Type B pancreatic cell (in vitro differentiated cells): ENCODE measurements around the gene ZNF691. TPM values are rescaled to one million over a fixed set of nuclear protein-coding genes. Genes with fewer than 3 reads are reported as not detected.
"Not testable (repeated sequence)": the region's sequence is repeated elsewhere in the genome, so short reads cannot be mapped to it uniquely, and the experiment has no call there.

Experiments
- DNase-seq: peaks from one replicate; pipeline ENCODE4 v3.0.0; 2021; ENCODE audit warnings: mixed read lengths; ENCODE audit not compliant: unreplicated experiment; ENCODE audit errors: extremely low spot score
- H3K27ac Mint-ChIP-seq: 2 replicates; pipeline ENCODE4 v1.8.0; 2021; ENCODE audit warnings: mild to moderate bottlenecking, mixed read lengths
- H3K27me3 Mint-ChIP-seq: 2 replicates; pipeline ENCODE4 v1.8.0; 2021; ENCODE audit warnings: mixed read lengths
- H3K36me3 Mint-ChIP-seq: 2 replicates; pipeline ENCODE4 v1.8.0; 2021; ENCODE audit warnings: mixed read lengths
- H3K4me1 Mint-ChIP-seq: one replicate; pipeline ENCODE4 v1.8.0; 2021; ENCODE audit warnings: mixed read lengths; ENCODE audit not compliant: unreplicated experiment
- H3K4me3 Mint-ChIP-seq: 2 replicates; pipeline ENCODE4 v1.8.0; 2021; ENCODE audit warnings: mild to moderate bottlenecking, mixed read lengths
- H3K9me3 Mint-ChIP-seq: 2 replicates; pipeline ENCODE4 v1.8.0; 2021; ENCODE audit warnings: mixed read lengths
- total RNA-seq: library from RNA; stranded (reverse); gene quantifications from 2 replicates; pipeline ENCODE4 v1.2.1, GENCODE V29; 2021; ENCODE audit warnings: low replicate concordance
- TF ChIP-seq, protein P1 (sequence below): fragments of 200-600 bp; sonication (generic); conservative IDR thresholded peaks from 2 replicates; pipeline ENCODE4 v1.5.0; 2021; ENCODE audit warnings: antibody characterized with exemption, mild to moderate bottlenecking

Gene ZNF691
- total RNA-seq, 1 donor from 2014 or later: 18.0 TPM

- no peak overlapping the region for H3K4me3 Mint-ChIP-seq
- peaks cover 22% of the 10 kb centered on the region for H3K9me3 Mint-ChIP-seq
- H3K27ac Mint-ChIP-seq: no peak overlapping the region
- TF ChIP-seq, protein P1, sequence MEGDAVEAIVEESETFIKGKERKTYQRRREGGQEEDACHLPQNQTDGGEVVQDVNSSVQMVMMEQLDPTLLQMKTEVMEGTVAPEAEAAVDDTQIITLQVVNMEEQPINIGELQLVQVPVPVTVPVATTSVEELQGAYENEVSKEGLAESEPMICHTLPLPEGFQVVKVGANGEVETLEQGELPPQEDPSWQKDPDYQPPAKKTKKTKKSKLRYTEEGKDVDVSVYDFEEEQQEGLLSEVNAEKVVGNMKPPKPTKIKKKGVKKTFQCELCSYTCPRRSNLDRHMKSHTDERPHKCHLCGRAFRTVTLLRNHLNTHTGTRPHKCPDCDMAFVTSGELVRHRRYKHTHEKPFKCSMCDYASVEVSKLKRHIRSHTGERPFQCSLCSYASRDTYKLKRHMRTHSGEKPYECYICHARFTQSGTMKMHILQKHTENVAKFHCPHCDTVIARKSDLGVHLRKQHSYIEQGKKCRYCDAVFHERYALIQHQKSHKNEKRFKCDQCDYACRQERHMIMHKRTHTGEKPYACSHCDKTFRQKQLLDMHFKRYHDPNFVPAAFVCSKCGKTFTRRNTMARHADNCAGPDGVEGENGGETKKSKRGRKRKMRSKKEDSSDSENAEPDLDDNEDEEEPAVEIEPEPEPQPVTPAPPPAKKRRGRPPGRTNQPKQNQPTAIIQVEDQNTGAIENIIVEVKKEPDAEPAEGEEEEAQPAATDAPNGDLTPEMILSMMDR: no peak
- peaks cover 70% of the 10 kb centered on the region for H3K36me3 Mint-ChIP-seq
- DNase-seq: no peak
- H3K4me1 Mint-ChIP-seq: peaks cover 11% of the 10 kb centered on the region
- H3K27me3 Mint-ChIP-seq: no peaks in the 10 kb centered on the region
These were observed 6.2 kb downstream of the ZNF691 start for GRCh38 chr1:42852608-42852980.

DNA sequence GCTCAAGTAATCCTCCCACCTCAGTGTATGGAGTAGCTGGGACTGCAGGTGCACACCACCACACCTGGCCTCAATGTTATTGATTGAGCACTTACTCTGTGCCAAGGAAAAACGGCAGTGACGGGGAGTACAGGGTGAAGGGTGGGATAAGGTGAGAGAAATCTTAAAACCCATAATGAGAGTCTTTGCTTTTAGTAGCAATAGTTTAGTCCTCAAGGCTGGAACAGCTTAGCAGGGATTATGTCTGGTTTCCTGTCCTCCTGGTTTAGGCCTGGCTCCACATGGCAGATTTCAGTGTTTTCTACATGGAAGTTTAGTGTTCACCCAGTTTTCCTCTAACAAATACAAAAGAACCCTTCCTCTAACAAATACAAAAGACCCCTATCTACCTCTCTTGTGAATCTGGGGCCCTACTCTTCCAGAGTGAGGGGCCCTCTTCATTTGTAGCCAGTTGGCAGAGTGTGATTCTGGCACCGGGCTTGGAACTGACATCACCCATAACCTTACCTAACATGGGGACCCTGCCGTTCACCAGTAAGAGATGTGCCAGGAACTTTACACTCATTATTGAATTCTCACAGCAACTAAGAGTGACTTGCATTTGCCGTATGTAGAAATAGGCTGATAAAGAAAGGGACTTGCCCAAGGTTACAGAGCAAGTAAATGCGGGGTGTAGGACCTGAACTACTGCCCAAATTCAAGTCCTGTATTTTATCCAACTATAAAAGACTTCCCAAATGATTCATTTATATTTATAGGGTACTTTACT, 6.9 kb downstream of the ZNF691 start:
- no peak for DNase-seq
- no peaks in the 10 kb centered on the region for H3K27me3 Mint-ChIP-seq
- H3K27ac Mint-ChIP-seq: no peak overlapping the region
- peaks cover 29% of the 10 kb centered on the region for H3K9me3 Mint-ChIP-seq
- TF ChIP-seq, protein P1: no peak
- H3K4me3 Mint-ChIP-seq: no peak overlapping the region
- peaks cover 4% of the 10 kb centered on the region for H3K4me1 Mint-ChIP-seq
- H3K36me3 Mint-ChIP-seq: peaks cover 77% of the 10 kb centered on the region

DNA sequence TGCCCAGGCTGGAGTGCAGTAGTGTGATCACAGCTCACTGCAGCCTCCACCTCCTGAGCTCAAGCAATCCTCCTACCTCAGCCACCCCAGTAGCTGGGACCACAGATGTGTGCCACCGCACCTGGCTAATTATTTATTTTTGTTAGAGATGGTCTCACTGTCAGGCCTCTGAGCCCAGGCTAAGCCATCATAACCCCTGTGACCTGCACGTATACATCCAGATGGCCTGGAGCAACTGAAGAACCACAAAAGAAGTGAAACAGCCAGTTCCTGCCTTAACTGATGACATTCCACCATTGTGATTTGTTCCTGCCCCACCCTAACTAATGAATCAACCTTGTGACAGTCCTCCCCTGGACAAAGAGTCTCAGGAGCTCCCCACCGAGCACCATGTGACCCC, 10.1 kb downstream of the ZNF691 start:
- not testable (repeated sequence) for H3K4me3 Mint-ChIP-seq
- peaks cover 33% of the 10 kb centered on the region for H3K9me3 Mint-ChIP-seq

DNA sequence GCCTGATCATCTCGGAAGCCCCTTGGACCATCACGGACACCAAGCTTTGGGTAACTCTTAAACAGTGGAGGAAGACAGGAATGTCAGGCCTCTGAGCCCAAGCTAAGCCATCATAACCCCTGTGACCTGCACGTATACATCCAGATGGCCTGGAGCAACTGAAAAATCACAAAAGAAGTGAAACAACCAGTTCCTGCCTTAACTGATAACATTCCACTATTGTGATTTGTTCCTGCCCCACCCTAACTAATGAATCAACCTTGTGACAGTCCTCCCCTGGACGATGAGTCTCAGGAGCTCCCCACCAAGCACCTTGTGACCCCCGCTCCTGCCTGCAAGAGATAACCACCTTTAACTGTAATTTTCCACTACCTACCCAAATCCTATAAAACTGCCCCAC, 13.0 kb downstream of the ZNF691 start:
- H3K36me3 Mint-ChIP-seq: peaks cover 30% of the 10 kb centered on the region
- H3K9me3 Mint-ChIP-seq: peaks cover 33% of the 10 kb centered on the region
- peak overlapping the region; percentile 6 for H3K4me3 Mint-ChIP-seq
- not testable (repeated sequence) for H3K4me1 Mint-ChIP-seq, H3K27ac Mint-ChIP-seq, DNase-seq, H3K27me3 Mint-ChIP-seq

More for the DNA sequence above, 10.1 kb downstream of the ZNF691 start:
- not testable (repeated sequence) for H3K27me3 Mint-ChIP-seq, DNase-seq, H3K4me1 Mint-ChIP-seq, H3K27ac Mint-ChIP-seq
- H3K36me3 Mint-ChIP-seq: peaks cover 52% of the 10 kb centered on the region

GRCh38 chr1:42860339-42861013, 14.1 kb downstream of the ZNF691 start:
- Mint-ChIP-seq H3K27ac (no peak overlapping the region), H3K9me3 (peaks cover 33% of the 10 kb centered on the region), H3K27me3 (peaks cover 3% of the 10 kb centered on the region), H3K36me3 (peaks cover 27% of the 10 kb centered on the region), H3K4me1 (no peaks in the 10 kb centered on the region), H3K4me3 (no peak overlapping the region)
- TF ChIP-seq, protein P1: peak; percentile 50
- no peak for DNase-seq

- Mint-ChIP-seq H3K27ac (no peak overlapping the region), H3K4me3 (no peak overlapping the region), H3K4me1 (no peaks in the 10 kb centered on the region), H3K36me3 (peaks cover 21% of the 10 kb centered on the region), H3K9me3 (peaks cover 28% of the 10 kb centered on the region), H3K27me3 (peaks cover 8% of the 10 kb centered on the region)
- DNase-seq: no peak
- TF ChIP-seq, protein P1: no peak
These were observed 14.6 kb downstream of the ZNF691 start for GRCh38 chr1:42861014-42861399.
